Measurements from ENCODE around the gene SLC12A9. TPM values are rescaled to one million over a fixed set of nuclear protein-coding genes. Genes with fewer than 3 reads are reported as not detected.

SLC12A9 gene
- total RNA-seq, 1 experiment from 2014 or later, result 24.6 TPM

DNA sequence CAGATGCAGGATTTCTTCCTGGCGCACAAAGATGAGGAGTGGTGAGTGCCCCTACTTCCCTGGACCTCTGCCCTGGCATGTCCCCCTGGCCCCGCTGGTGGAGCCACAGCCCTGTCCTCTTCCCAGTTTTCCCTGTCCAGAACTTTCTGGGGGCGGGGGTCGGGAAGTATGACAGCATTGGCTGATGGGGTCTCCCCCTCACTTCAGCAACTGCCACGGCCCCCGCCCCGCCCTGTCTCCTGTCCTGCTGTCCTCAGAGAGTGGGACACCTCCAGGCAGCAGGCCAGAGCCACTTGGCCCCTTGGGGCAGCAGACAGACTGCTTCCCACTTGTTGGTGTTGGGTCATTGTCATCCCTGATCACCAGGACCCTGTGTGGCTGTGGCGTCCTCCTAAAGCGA, 29.7 kb downstream of the SLC12A9 start:
- ChIA-PET POLR2A (no interaction called here), CTCF (no interaction called here), RAD21 (ENCODE audit: low non-redundant PET in 1 of 2, low total read pairs in 2 of 2, uncharacterized antibody in 2 of 2, unreplicated experiment in 2 of 2) (no interaction called here)
- ATAC-seq (no peak), DNase-seq (ENCODE audit: low read depth, low spot score) (no peak)
- Histone ChIP-seq H3K9ac (ENCODE audit: low read length) (no peak overlapping the region), H3K9me2 (ENCODE audit: insufficient read depth) (no peaks in the 10 kb centered on the region), H3K4me2 (ENCODE audit: low read length) (no peak overlapping the region), H3K4me1 (ENCODE audit: control insufficient read depth in 1 of 2, insufficient read depth in 2 of 2, low read length in 2 of 2) (0 out of 4 replicates have a peak, but pooled peaks cover 0 to under 1% of the 10 kb centered on the region in 2 experiments), H3K27me3 (ENCODE audit: insufficient read depth, low read length) (no peaks in the 10 kb centered on the region), H3K79me2 (ENCODE audit: insufficient read depth, low read length) (peaks cover 89% of the 10 kb centered on the region), H3K4me3 (replicated peaks in 1 of 2; ENCODE audit: low read depth in 1 of 2, low read length in 2 of 2) (no peak overlapping the region), H3K36me3 (ENCODE audit: control insufficient read depth in 1 of 2, insufficient read depth in 2 of 2, low read length in 2 of 2) (peaks cover 60 to 91% of the 10 kb centered on the region in 2 experiments), H4K20me1 (ENCODE audit: insufficient read depth) (peaks cover 6% of the 10 kb centered on the region; the same call in 1 of the 2 replicates), H3K27ac (ENCODE audit: low read depth, low read length) (no peak overlapping the region; the same call in 1 of the 2 replicates), H3K9me3 (ENCODE audit: control insufficient read depth in 1 of 2, insufficient read depth in 1 of 2, low read depth in 1 of 2, low read length in 2 of 2) (no peaks in the 10 kb centered on the region), H2AFZ (ENCODE audit: low read depth, low read length, poor library complexity, severe bottlenecking) (no peak overlapping the region)
- intact Hi-C loops (cut with micrococcal nuclease), result no loop called here
- TF ChIP-seq, protein P1, sequence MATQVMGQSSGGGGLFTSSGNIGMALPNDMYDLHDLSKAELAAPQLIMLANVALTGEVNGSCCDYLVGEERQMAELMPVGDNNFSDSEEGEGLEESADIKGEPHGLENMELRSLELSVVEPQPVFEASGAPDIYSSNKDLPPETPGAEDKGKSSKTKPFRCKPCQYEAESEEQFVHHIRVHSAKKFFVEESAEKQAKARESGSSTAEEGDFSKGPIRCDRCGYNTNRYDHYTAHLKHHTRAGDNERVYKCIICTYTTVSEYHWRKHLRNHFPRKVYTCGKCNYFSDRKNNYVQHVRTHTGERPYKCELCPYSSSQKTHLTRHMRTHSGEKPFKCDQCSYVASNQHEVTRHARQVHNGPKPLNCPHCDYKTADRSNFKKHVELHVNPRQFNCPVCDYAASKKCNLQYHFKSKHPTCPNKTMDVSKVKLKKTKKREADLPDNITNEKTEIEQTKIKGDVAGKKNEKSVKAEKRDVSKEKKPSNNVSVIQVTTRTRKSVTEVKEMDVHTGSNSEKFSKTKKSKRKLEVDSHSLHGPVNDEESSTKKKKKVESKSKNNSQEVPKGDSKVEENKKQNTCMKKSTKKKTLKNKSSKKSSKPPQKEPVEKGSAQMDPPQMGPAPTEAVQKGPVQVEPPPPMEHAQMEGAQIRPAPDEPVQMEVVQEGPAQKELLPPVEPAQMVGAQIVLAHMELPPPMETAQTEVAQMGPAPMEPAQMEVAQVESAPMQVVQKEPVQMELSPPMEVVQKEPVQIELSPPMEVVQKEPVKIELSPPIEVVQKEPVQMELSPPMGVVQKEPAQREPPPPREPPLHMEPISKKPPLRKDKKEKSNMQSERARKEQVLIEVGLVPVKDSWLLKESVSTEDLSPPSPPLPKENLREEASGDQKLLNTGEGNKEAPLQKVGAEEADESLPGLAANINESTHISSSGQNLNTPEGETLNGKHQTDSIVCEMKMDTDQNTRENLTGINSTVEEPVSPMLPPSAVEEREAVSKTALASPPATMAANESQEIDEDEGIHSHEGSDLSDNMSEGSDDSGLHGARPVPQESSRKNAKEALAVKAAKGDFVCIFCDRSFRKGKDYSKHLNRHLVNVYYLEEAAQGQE (IDR thresholded peaks at IDR 0.05; ENCODE audit: low read depth), result no peak
- TF ChIP-seq JUND (IDR thresholded peaks at IDR 0.05), result no peak
- TF ChIP-seq ZNF274 (IDR thresholded peaks at IDR 0.05; ENCODE audit: low read depth, low read length), result no peak
- TF ChIP-seq POLR2AphosphoS5 (IDR thresholded peaks at IDR 0.05; ENCODE audit: low read depth, low read length), result no peak
- TF ChIP-seq ZFX (IDR thresholded peaks at IDR 0.05), result no peak
- TF ChIP-seq EZH2phosphoT487 (IDR thresholded peaks at IDR 0.05; ENCODE audit: borderline replicate concordance), result no peak
- no peak for TF ChIP-seq ELF1 (IDR thresholded peaks at IDR 0.05; ENCODE audit: borderline replicate concordance, low read depth)
- no peak for TF ChIP-seq SIN3A (IDR thresholded peaks at IDR 0.05; ENCODE audit: low read depth)
- no peak for TF ChIP-seq FOSL1 (IDR thresholded peaks at IDR 0.05; ENCODE audit: low read depth)
- no peak for TF ChIP-seq SP1 (IDR thresholded peaks at IDR 0.05; ENCODE audit: low read depth)
- no peak for TF ChIP-seq TCF7L2 (IDR thresholded peaks at IDR 0.05; ENCODE audit: borderline replicate concordance, extremely low read depth, insufficient read depth, insufficient read length)
- TF ChIP-seq, protein P2, sequence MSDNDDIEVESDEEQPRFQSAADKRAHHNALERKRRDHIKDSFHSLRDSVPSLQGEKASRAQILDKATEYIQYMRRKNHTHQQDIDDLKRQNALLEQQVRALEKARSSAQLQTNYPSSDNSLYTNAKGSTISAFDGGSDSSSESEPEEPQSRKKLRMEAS (IDR thresholded peaks at IDR 0.05), result no peak
- TF ChIP-seq, protein P3, sequence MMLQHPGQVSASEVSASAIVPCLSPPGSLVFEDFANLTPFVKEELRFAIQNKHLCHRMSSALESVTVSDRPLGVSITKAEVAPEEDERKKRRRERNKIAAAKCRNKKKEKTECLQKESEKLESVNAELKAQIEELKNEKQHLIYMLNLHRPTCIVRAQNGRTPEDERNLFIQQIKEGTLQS (IDR thresholded peaks at IDR 0.05), result no peak
- no TSS peak for BruUV-seq (replicated peaks)
